ENCODE measurements around the gene CHML.
"Not testable (repeated sequence)": the region's sequence is repeated elsewhere in the genome, so short reads cannot be mapped to it uniquely, and the experiment has no call there.

The CHML gene

GRCh38 chr1:241640149-241640866 is at the start of gene CHML, which contains the start of gene OPN3:
Gene CHML (minus strand): TSS chr1:241640369. CDS start chr1:241635766, 4,603 bp downstream.
Gene OPN3 (minus strand): TSS chr1:241640369. CDS start chr1:241640254, 115 bp downstream.
- peak; percentile 96 for DNase-seq

- DNase-seq, result no peak
Observed at GRCh38 chr1:241688940-241689368, 48.8 kb upstream of the CHML start.

- no peak for DNase-seq
Observed at GRCh38 chr1:241684108-241684507, 43.9 kb upstream of the CHML start.

GRCh38 chr1:241682921-241683320 is 42.8 kb upstream of the CHML start:
- DNase-seq, result no peak

GRCh38 chr1:241681861-241682448 is 41.8 kb upstream of the CHML start:
- DNase-seq, result not testable (repeated sequence)

GRCh38 chr1:241679961-241680360 is 39.8 kb upstream of the CHML start:
- no peak for DNase-seq

- no peak for DNase-seq
Observed at GRCh38 chr1:241679404-241679803, 39.2 kb upstream of the CHML start.

GRCh38 chr1:241678536-241678935 is 38.4 kb upstream of the CHML start:
- no peak for DNase-seq

- no peak for DNase-seq
Observed at GRCh38 chr1:241677201-241677600, 37.0 kb upstream of the CHML start.

- DNase-seq, result no peak
Observed at GRCh38 chr1:241675983-241676382, 35.8 kb upstream of the CHML start.

GRCh38 chr1:241674805-241675384 is 34.7 kb upstream of the CHML start:
- DNase-seq, result no peak

- DNase-seq, result no peak
Observed at GRCh38 chr1:241672301-241672700, 32.1 kb upstream of the CHML start.

GRCh38 chr1:241666419-241666818 is 26.2 kb upstream of the CHML start:
- no peak for DNase-seq

GRCh38 chr1:241660424-241660972 is 20.3 kb upstream of the CHML start:
- DNase-seq, result no peak

GRCh38 chr1:241659016-241659415 is 18.8 kb upstream of the CHML start:
- DNase-seq, result not testable (repeated sequence)

- no peak for DNase-seq
Observed at GRCh38 chr1:241658081-241658793, 18.1 kb upstream of the CHML start.

- DNase-seq, result no peak
Observed at GRCh38 chr1:241654641-241655040, 14.5 kb upstream of the CHML start.

GRCh38 chr1:241654019-241654418 is 13.8 kb upstream of the CHML start:
- no peak for DNase-seq

- DNase-seq, result no peak
Observed at GRCh38 chr1:241652012-241652411, 11.8 kb upstream of the CHML start, which contains the start of gene WDR64. Gene WDR64 (plus strand): TSS chr1:241652281. CDS start chr1:241652485, 204 bp downstream.

- no peak for DNase-seq
Observed at GRCh38 chr1:241648159-241648558, 8.0 kb upstream of the CHML start.

GRCh38 chr1:241647658-241648057 is 7.5 kb upstream of the CHML start:
- no peak for DNase-seq

- DNase-seq, result no peak
Observed at GRCh38 chr1:241646201-241646600, 6.0 kb upstream of the CHML start.

GRCh38 chr1:241645199-241645598 is 5.0 kb upstream of the CHML start:
- no peak for DNase-seq
